Astrocyte (in vitro differentiated cells and primary cell): ENCODE measurements around the gene ABLIM2.

Source experiments
- CTCF ChIP-seq: IDR thresholded peaks from 2 replicates; pipeline ENCODE4 v1.5.1; 2011; ENCODE audit warnings: low read depth, mild to moderate bottlenecking, inconsistent platforms, low read length, moderate library complexity; ENCODE audit not compliant: insufficient read depth
- EZH2 ChIP-seq: IDR thresholded peaks from 2 replicates; pipeline ENCODE4 v1.6.1; 2012; ENCODE audit warnings: mild to moderate bottlenecking, low read length, inconsistent platforms; ENCODE audit not compliant: insufficient read depth

- TF ChIP-seq CTCF (no peak), EZH2 (no peak)
Observed at GRCh38 chr4:7983296-7983695, 175.3 kb downstream of the ABLIM2 start.
